Measurements from ENCODE around the gene UBR3.

GRCh38 chr2:170014769-170015168 lies 187.5 kb downstream of the UBR3 start:
- TF ChIP-seq POLR2A (IDR thresholded peaks at IDR 0.05; ENCODE audit: low read depth, low read length) = no peak
- no peak for TF ChIP-seq POLR2AphosphoS5 (IDR thresholded peaks at IDR 0.05; ENCODE audit: low read depth, low read length)

All from GM12891 (cell line).